Activated T-helper 17 cell treated with anti-CD3 and anti-CD28 coated beads, Interleukin-2, amount 50 U/mL, for 72 hours (primary cell): ENCODE measurements around the gene TFB1M. TPM values are rescaled to one million over a fixed set of nuclear protein-coding genes. Genes with fewer than 3 reads are reported as not detected.
A peak's percentile ranks its signal among the peaks of the same experiment; 100 is the strongest.
"Not testable (repeated sequence)": the region's sequence is repeated elsewhere in the genome, so short reads cannot be mapped to it uniquely, and the experiment has no call there.

Source experiments
- ATAC-seq: fragments of 150-1000 bp; cut with Tn5 transposase; replicated peaks from 2 replicates; pipeline ENCODE4 v1.10.0; 2021; ENCODE audit warnings: mild to moderate bottlenecking, moderate library complexity
- H3K27ac Mint-ChIP-seq: one replicate; pipeline ENCODE4 v1.8.0; 2022; ENCODE audit warnings: mixed read lengths
- H3K27me3 Mint-ChIP-seq: one replicate; pipeline ENCODE4 v1.8.0; 2022; ENCODE audit warnings: mixed read lengths
- H3K36me3 Mint-ChIP-seq: one replicate; pipeline ENCODE4 v1.8.0; 2022; ENCODE audit warnings: low read depth, mild to moderate bottlenecking, mixed read lengths
- H3K4me1 Mint-ChIP-seq: one replicate; pipeline ENCODE4 v1.8.0; 2022; ENCODE audit warnings: mixed read lengths
- H3K4me3 Mint-ChIP-seq: one replicate; pipeline ENCODE4 v1.8.0; 2022; ENCODE audit warnings: mild to moderate bottlenecking, mixed read lengths
- H3K9me3 Mint-ChIP-seq: one replicate; pipeline ENCODE4 v1.8.0; 2022; ENCODE audit warnings: mixed read lengths
- total RNA-seq, 2 donors: library from RNA; stranded (reverse); gene quantifications; one replicate each; pipeline ENCODE4 v1.2.3, GENCODE V29; 2022

The TFB1M gene
- total RNA-seq, 2 donors from 2014 or later = 38.6 to 48.9 TPM

DNA sequence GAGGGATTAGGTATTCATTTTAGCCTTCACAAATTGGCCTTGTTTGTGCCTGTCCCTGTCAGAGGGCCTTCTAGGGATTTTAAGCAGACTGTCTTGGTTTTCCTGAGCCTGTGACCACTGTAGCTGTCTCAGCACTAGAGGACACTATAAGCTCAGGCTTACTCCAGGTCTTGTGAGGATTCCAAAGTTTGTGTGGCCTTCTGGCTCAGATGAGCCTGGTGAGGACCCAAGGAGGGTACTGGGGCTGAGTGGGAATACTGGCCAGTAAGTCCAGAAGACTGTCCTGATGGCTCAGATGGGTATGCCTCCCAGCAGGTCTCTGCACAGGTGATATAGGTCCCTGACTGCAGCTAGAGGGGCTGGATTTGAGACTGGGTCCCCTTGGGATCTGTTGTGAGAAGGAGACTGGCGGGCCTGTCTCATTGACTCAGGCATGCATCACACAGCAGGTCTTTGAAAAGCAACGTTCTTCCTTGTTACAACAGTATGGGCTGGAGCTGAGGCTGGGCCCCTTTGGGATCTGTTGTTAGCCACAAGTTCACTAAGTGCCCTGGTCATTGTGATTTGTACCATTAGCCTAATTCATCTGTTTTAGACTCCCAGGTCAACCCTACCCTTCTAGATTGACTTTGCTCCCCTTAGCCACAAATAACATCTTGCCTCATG is 26.3 kb upstream of the TFB1M start:
- Mint-ChIP-seq H3K27ac (no peak overlapping the region), H3K4me3 (no peak overlapping the region), H3K27me3 (peaks cover 3% of the 10 kb centered on the region), H3K9me3 (peaks cover 8% of the 10 kb centered on the region), H3K36me3 (no peaks in the 10 kb centered on the region), H3K4me1 (peaks cover 5% of the 10 kb centered on the region)
- ATAC-seq = no peak

DNA sequence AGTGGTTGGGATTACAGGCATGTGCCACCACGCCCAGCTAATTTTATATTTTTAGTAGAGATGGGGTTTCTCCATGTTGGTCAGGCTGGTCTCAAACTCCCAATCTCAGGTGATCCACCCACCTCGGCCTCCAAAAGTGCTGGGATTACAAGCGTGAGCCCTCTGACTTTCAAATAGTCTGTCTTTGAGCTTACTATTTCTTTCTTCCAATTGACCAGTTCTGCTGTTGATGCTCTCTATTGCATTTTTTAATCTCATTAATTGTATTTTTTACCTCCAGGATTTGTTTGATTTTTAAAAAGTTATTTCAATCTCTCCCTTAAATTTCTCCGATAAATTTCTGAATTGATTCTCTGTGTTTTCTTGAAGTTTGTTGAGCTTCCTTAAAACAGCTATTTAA is 25.6 kb upstream of the TFB1M start:
- not testable (repeated sequence) for H3K9me3 Mint-ChIP-seq, H3K27me3 Mint-ChIP-seq, H3K36me3 Mint-ChIP-seq, H3K4me3 Mint-ChIP-seq, H3K27ac Mint-ChIP-seq, ATAC-seq, H3K4me1 Mint-ChIP-seq

DNA sequence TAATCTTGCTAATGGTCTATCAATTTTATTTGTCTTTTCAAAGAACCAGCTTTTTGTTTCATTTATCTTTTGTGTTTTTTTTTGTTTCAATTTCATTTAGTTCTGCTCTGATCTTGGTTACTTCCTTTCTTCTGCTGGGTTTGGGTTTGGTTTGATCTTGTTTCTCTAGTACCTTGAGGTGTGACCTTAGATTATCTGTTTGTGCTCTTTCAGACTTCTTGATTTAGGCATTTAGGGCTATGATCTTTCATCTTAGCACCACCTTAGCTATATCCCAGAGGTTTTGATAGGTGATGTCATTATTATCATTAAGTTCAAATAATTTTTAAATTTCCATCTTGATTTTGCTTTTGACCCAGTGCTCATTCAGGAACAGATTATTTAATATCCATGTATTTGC is 24.0 kb upstream of the TFB1M start:
- not testable (repeated sequence) for H3K4me3 Mint-ChIP-seq, H3K36me3 Mint-ChIP-seq, H3K27me3 Mint-ChIP-seq, H3K27ac Mint-ChIP-seq, H3K9me3 Mint-ChIP-seq, ATAC-seq, H3K4me1 Mint-ChIP-seq

DNA sequence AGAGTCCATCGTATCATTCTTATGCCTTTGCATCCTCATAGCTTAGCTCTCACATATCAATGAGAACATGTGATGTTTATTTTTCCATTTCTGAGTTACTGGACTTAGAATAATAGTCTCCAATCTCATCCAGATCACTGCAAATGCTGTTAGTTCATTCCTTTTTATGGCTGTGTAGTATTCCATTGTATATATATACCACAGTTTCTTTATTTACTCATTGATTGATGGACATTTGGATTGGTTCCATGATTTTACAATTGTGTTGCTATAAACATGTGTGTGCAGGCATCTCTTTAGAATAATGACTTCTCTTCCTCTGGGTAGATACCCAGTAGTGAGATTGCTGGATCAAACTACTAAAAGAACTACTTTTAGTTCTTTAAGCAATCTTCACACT is 21.0 kb upstream of the TFB1M start:
- ATAC-seq = no peak
- no peaks in the 10 kb centered on the region for H3K27me3 Mint-ChIP-seq
- H3K4me1 Mint-ChIP-seq = peaks cover 10% of the 10 kb centered on the region
- peaks cover 6% of the 10 kb centered on the region for H3K9me3 Mint-ChIP-seq
- no peak overlapping the region for H3K4me3 Mint-ChIP-seq
- H3K27ac Mint-ChIP-seq = no peak overlapping the region
- no peaks in the 10 kb centered on the region for H3K36me3 Mint-ChIP-seq

DNA sequence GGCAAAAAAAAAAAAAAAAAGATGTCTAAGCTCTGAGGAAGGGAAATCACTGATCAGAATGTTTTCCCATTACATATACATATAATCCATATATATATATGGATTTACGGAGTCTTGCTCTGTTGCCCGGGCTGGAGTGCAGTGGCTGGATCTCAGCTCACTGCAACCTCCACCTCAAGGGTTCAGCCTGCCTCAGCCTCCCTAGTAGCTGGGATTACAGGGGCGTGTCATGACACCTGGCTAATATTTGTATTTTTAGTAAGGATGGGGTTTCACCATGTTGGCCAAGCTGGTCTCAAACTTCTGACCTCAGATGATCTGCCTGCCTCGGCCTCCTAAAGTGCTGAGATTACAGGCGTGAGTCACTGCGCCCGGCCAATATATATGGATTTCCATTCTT is 19.8 kb upstream of the TFB1M start:
- not testable (repeated sequence) for ATAC-seq, H3K9me3 Mint-ChIP-seq, H3K4me3 Mint-ChIP-seq, H3K36me3 Mint-ChIP-seq, H3K27ac Mint-ChIP-seq, H3K27me3 Mint-ChIP-seq
- peaks cover 12% of the 10 kb centered on the region for H3K4me1 Mint-ChIP-seq

DNA sequence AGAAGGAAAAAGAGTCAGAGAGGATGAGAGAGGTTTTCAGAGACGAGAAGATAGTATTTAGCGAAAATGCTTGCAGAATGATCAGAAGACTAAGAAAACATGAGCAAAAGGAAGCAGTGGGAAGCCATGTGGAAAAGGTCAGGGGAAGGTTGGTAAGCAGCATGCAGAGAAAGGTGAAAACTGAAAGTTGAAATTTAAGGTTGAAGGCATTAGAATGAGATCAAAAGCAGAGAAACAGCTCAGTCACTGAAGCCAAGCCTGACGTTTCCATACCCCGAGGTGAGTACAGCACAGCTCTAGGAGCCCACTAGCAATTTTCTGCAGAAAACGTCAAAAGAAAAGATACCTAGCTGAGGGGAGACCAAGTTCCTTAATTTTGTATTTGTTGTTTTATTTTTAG is 19.1 kb upstream of the TFB1M start:
- peak; percentile 87 for ATAC-seq
- H3K9me3 Mint-ChIP-seq = peaks cover 4% of the 10 kb centered on the region
- H3K27ac Mint-ChIP-seq = peak overlapping the region; percentile 34
- H3K27me3 Mint-ChIP-seq = no peaks in the 10 kb centered on the region
- H3K36me3 Mint-ChIP-seq = no peaks in the 10 kb centered on the region
- H3K4me3 Mint-ChIP-seq = peak overlapping the region; percentile 29
- peaks cover 12% of the 10 kb centered on the region for H3K4me1 Mint-ChIP-seq

DNA sequence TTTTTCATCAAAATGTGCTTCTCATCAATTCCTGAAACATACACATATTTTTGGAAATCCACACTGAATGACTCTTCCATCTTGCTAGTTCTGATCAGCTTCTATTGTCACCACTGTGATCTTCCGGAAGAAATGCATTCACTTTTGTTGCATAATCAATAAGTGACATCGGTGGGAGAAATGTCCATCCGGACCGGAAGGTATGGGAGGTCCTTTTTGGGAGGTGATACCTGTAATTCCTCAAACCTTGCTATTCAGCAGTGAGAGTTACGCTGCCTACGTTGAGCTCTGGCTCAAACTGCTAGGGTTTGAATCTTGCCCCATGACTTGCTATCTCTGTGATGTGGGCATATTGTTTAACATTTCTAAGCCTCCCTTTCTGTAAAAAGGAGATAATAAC is 16.6 kb upstream of the TFB1M start:
- H3K27ac Mint-ChIP-seq = no peak overlapping the region
- no peak overlapping the region for H3K4me3 Mint-ChIP-seq
- H3K4me1 Mint-ChIP-seq = peaks cover 12% of the 10 kb centered on the region
- no peaks in the 10 kb centered on the region for H3K36me3 Mint-ChIP-seq
- ATAC-seq = no peak
- H3K27me3 Mint-ChIP-seq = peaks cover 2% of the 10 kb centered on the region
- peaks cover 3% of the 10 kb centered on the region for H3K9me3 Mint-ChIP-seq

DNA sequence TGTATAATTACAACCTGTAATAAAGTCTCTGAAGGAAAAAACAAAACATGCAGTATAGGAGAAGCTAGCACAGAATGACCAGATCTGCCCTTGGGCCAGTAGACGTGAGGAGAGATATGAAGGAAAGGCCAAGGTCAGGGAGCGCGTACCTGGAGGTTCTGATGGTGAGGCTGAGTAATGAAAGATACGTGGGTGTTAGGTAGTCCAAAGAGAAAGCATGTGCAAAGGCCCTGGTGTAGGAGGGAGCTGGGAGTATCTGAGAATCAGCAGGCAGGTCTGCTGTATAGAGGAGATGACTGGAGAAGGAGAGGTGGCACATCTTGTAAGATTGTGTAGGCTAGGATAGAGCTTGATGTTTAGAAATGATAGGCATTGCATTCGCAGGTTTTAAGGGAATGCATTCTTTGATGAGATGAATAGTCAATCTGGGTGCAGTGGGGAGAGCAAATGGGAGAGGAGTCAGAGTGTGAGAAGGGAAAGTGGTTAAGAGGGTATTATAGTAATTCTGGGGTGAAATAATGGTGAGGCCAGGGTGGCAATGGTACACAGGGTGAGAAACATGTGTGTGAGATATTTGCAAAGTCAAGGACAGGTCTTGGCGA is 15.9 kb upstream of the TFB1M start:
- ATAC-seq = no peak
- Mint-ChIP-seq H3K4me1 (peaks cover 12% of the 10 kb centered on the region), H3K9me3 (no peaks in the 10 kb centered on the region), H3K36me3 (no peaks in the 10 kb centered on the region), H3K27ac (no peak overlapping the region), H3K27me3 (peaks cover 3% of the 10 kb centered on the region), H3K4me3 (no peak overlapping the region)

DNA sequence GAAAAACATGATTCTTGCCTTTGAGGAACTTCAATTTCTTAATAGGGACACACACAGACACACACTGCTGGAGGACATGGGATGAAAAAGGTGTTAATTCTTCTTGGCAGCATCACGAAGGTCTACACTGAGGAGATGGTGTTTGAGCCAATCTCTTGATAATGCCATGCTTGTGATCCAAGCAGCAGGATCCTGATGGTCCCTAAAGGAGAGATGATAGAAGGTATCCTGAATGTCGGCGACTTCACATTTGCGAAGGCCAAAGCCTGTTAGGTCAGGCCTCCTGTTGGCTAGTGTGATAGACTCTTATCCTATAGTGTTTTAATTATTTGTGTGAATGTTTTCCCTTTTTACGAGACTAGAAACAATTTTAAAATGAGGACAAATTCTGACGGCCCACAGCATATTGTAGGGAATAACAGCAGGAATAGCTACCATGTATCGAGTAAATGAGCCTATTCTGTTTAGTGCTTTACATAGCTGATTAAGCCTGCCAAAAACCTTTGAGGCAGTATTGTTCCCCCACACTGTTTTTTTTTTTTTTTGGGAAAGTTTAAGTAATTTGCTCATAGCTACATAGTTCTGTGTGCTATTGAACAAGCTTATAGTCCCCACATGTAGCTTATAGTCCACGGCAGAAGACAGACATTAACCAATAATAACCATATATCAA is 15.3 kb upstream of the TFB1M start:
- ATAC-seq = no peak
- Mint-ChIP-seq H3K27ac (peak overlapping the region; percentile 29), H3K9me3 (no peaks in the 10 kb centered on the region), H3K4me3 (no peak overlapping the region), H3K4me1 (peaks cover 12% of the 10 kb centered on the region), H3K36me3 (no peaks in the 10 kb centered on the region), H3K27me3 (peaks cover 3% of the 10 kb centered on the region)

DNA sequence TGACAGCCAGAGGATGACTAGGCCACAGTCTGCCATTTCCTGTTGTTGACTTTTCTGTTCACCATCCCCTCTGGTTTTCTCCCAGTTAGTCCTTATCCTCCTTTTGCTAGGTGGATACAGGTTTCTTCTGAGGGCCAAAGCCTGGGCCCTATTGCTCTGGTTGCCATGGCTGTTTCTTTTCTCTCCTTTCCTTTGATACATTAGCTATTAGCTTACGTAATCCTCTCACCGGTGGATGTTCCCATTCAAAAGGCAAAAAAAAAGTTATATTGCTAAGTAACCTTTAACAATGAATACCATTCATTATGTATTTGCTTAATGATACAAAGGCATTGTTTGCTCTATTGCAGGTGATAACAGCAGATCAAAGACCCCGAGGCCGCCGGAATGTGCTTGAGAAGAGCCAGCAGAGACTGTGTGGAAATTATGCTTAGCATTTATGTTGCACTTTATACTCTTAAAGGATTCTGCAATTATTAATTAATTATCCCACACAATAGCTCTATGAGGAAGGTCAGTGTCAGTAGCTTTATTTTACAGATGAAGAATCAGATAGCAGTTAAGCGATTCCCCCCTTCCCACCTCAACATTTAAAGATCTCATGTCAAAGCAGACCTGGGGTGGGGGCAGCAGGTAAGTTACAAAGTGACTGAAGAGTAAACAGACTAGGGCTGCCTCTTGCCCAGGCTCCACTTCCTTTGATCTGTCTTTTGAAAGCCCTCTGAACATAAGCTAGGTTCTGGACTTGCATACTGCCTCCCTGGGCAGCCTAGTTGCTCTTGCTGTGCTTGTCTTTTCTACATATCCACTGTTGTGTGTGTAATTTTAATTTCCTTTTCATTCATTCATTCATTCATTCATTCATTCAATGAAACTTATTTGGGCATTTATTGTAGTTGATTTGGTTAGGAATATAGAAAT is 14.5 kb upstream of the TFB1M start:
- Mint-ChIP-seq H3K27me3 (peaks cover 3% of the 10 kb centered on the region), H3K4me3 (no peak overlapping the region), H3K36me3 (no peaks in the 10 kb centered on the region), H3K4me1 (peaks cover 12% of the 10 kb centered on the region), H3K27ac (peak overlapping the region; percentile 29), H3K9me3 (no peaks in the 10 kb centered on the region)
- no peak for ATAC-seq

DNA sequence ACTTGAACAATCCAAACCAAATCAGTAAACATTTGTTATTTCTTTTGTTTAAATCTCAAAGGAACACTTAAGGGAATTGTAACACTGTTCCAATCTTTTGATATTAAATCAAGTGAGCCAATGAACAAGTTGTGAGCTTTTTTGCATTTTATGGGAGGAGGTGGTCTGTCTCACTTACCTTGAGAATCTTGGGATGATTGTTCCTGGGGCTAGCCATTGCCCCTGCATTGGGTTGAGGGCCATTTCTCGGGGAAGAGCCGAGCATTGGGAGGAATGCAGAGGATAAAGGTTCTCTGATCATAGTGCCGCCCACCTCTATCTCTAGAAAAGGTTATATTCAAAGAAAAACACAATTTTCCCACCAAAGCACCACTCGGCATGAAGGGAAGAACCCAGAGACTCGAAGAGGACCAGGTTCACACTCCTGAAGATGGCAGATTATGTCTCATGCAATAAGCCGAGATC is 13.8 kb upstream of the TFB1M start:
- no peak overlapping the region for H3K27ac Mint-ChIP-seq
- no peaks in the 10 kb centered on the region for H3K9me3 Mint-ChIP-seq
- peaks cover 6% of the 10 kb centered on the region for H3K4me1 Mint-ChIP-seq
- H3K36me3 Mint-ChIP-seq = no peaks in the 10 kb centered on the region
- H3K27me3 Mint-ChIP-seq = peaks cover 3% of the 10 kb centered on the region
- ATAC-seq = no peak
- no peak overlapping the region for H3K4me3 Mint-ChIP-seq

DNA sequence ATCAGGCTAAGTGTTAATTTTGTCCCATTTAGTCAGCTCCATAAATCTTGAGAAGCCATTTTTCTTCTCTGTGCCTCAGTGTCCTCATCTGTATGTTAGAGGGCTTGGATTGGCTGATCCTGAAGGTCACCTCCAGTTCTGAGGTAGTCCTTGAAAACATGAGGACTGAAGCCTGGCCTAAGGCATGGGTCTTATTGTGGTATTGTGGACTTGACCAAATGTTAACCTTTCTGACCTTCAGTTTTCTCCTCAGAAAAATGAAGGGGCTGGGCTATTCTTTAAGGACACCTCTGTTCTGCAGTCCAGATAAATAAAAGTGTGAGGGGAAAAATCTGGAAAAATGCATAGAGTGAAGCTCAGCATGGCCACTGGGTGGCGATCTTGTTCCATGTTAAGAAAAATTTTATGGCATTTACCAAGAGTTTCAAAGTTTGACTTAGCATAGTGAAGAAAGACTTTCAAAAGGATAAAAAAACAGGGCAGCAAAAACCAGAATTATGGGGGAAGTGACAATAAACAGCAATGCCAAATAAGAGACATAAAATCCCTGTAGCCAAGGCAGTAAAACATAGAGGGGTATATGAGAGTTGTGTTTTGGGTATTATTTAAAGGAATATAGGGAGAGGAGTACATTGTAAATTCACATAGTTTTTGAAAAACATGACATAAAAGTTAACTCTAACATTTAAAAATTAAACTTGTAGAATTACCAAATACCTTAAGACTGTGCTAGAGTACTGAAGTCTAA is 13.2 kb upstream of the TFB1M start:
- ATAC-seq = peak; percentile 45
- peaks cover 6% of the 10 kb centered on the region for H3K27me3 Mint-ChIP-seq
- no peak overlapping the region for H3K4me3 Mint-ChIP-seq
- no peaks in the 10 kb centered on the region for H3K36me3 Mint-ChIP-seq
- H3K4me1 Mint-ChIP-seq = peaks cover 4% of the 10 kb centered on the region
- H3K9me3 Mint-ChIP-seq = no peaks in the 10 kb centered on the region
- H3K27ac Mint-ChIP-seq = no peak overlapping the region

DNA sequence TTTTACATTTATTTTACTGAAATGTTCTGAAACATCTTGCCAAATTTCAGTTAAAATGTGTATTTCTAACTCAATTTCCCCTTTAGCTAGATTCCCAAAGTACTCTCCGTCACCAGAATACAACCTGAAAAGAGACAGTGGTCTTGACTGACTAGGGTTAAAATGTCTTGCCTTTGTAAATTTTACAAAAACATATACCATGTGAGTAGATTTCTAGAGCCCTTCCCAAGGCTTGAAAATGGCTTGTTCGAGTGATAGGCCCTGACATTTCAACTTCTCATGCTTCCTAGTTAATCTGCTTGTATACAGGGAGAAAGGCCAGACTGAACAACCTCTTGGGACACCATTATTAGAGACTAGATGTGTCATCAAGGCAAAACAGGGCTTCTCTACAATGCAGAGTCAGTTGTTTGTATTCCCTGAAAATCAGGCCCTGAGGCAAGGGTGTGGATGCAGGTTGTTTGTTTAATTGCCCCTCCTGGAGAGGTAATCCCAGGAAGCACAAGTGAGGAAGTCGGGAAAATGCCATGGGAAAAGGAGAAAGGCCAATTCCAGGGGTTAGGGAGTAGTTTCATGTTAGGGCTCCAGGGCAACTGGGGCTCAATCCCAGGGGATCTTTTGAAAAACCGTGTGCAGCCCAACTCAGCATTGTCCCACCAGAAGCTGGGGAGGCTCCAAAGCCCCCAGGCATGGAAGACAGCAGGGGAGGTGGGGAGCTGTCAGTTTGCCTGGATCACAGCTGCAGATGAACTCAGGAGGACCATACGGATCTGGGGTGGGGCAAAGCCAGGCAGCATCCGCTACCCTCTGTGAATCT is 11.6 kb upstream of the TFB1M start:
- H3K27me3 Mint-ChIP-seq = peaks cover 6% of the 10 kb centered on the region
- H3K27ac Mint-ChIP-seq = no peak overlapping the region
- no peaks in the 10 kb centered on the region for H3K36me3 Mint-ChIP-seq
- H3K4me1 Mint-ChIP-seq = peaks cover 4% of the 10 kb centered on the region
- no peaks in the 10 kb centered on the region for H3K9me3 Mint-ChIP-seq
- no peak for ATAC-seq
- H3K4me3 Mint-ChIP-seq = no peak overlapping the region
